Caco-2 (cell line): ENCODE results near the gene LACTBL1. TPM values are rescaled to one million over a fixed set of nuclear protein-coding genes. Genes with fewer than 3 reads are reported as not detected.

ENCODE experiments used
- Bru-seq: library from RNA; stranded (reverse); fragments of 400-500 nt; gene quantifications from one replicate; lab custom pipeline; 2021; lab: Mats Ljungman, UMichigan
- BruChase-seq, 2 experiments: library from RNA; stranded (reverse); fragments of 400-500 nt; gene quantifications; one replicate each; lab custom pipeline; 2021; lab: Mats Ljungman, UMichigan
- BruUV-seq: library from RNA; stranded (reverse); fragments of 400-500 nt; replicated peaks from 2 replicates; lab custom pipeline; 2021; lab: Mats Ljungman, UMichigan
- CTCF ChIA-PET: fragments of 300-600 bp; sonication (Branson Sonifier 250); formaldehyde crosslinking; loops from one replicate; lab custom pipeline; 2022; ENCODE audit warnings: antibody characterized with exemption; lab: Charles Lee
- POLR2A ChIA-PET: fragments of 300-600 bp; sonication (Branson Sonifier 250); formaldehyde crosslinking; loops from one replicate; lab custom pipeline; 2022; ENCODE audit warnings: antibody characterized with exemption; lab: Charles Lee
- DNase-seq, 2 experiments: peaks; one replicate each; pipeline versions ENCODE4 v3.0.0 to v3.0.0-alpha.2; 2020 to 2022
- H3K27me3 ChIP-seq: replicated peaks from 2 replicates; pipeline ENCODE4 v1.6.0; 2011; ENCODE audit warnings: low read length; ENCODE audit not compliant: control insufficient read depth, insufficient read depth
- H3K36me3 ChIP-seq: 2 replicates; pipeline ENCODE4 v1.5.1; 2011; ENCODE audit warnings: low read length; ENCODE audit not compliant: control insufficient read depth, insufficient read depth
- H3K4me1 ChIP-seq: fragments of 250-450 bp; sonication (Bioruptor Pico); 2 replicates; pipeline ENCODE4 v1.5.1; 2020; ENCODE audit warnings: mild to moderate bottlenecking
- H3K4me3 ChIP-seq: 2 replicates; pipeline ENCODE4 v1.5.1; 2011; ENCODE audit warnings: low read depth, mild to moderate bottlenecking, control low read depth, low read length
- H3K9me3 ChIP-seq: fragments of 250-450 bp; sonication (Bioruptor Pico); 2 replicates; pipeline ENCODE4 v1.5.1; 2020; ENCODE audit warnings: mild to moderate bottlenecking, moderate library complexity
- H3K27ac Mint-ChIP-seq: one replicate; pipeline ENCODE4 v1.8.0; 2022; ENCODE audit warnings: mixed read lengths; ENCODE audit not compliant: unreplicated experiment
- H3K27me3 Mint-ChIP-seq: one replicate; pipeline ENCODE4 v1.8.0; 2022; ENCODE audit warnings: mixed read lengths; ENCODE audit not compliant: insufficient read depth, unreplicated experiment
- H3K36me3 Mint-ChIP-seq: one replicate; pipeline ENCODE4 v1.8.0; 2022; ENCODE audit warnings: mild to moderate bottlenecking, mixed read lengths; ENCODE audit not compliant: insufficient read depth, unreplicated experiment
- H3K4me1 Mint-ChIP-seq: one replicate; pipeline ENCODE4 v1.8.0; 2022; ENCODE audit warnings: low read depth, mixed read lengths; ENCODE audit not compliant: unreplicated experiment
- H3K4me3 Mint-ChIP-seq: one replicate; pipeline ENCODE4 v1.8.0; 2022; ENCODE audit warnings: mild to moderate bottlenecking, moderate library complexity, mixed read lengths; ENCODE audit not compliant: unreplicated experiment
- H3K9me3 Mint-ChIP-seq: one replicate; pipeline ENCODE4 v1.8.0; 2022; ENCODE audit warnings: mixed read lengths; ENCODE audit not compliant: unreplicated experiment
- CTCF ChIP-seq, 2 experiments: fragments of 200-600 bp in 1 of 2; IDR thresholded peaks; 1 replicate in 1 of 2; 2 replicates in 1 of 2; pipeline versions ENCODE4 v1.5.1 to v1.8.0; 2011 to 2022; ENCODE audit warnings: antibody characterized with exemption in 1 of 2, control low read depth in 1 of 2, inconsistent platforms in 1 of 2, low read depth in 1 of 2, low read length in 1 of 2, mild to moderate bottlenecking in 1 of 2, moderate library complexity in 1 of 2; ENCODE audit not compliant: insufficient read depth in 1 of 2, severe bottlenecking in 1 of 2, unreplicated experiment in 1 of 2
- intact Hi-C: fragments of 100-400 bp; cut with micrococcal nuclease; formaldehyde crosslinking; loops from one replicate; pipeline ENCODE4 v1.10.0; 2022; ENCODE audit not compliant: unreplicated experiment
- long read RNA-seq: library from polyadenylated mRNA; stranded (forward); transcript quantifications from one replicate; pipeline ENCODE4 v2.0.0, GENCODE V29; 2022
- total RNA-seq: library from RNA; stranded (reverse); gene quantifications from 2 replicates; pipeline ENCODE4 v1.2.3, GENCODE V29; 2022

Gene LACTBL1
- total RNA-seq = not detected in 2 replicates
- not detected for Bru-seq, nascent RNA
- not detected for BruChase-seq, experiment 1, labeled RNA remaining after a 2-hour chase
- not detected for BruChase-seq, experiment 2, labeled RNA remaining after a 6-hour chase
- long read RNA-seq = 0 reads

DNA sequence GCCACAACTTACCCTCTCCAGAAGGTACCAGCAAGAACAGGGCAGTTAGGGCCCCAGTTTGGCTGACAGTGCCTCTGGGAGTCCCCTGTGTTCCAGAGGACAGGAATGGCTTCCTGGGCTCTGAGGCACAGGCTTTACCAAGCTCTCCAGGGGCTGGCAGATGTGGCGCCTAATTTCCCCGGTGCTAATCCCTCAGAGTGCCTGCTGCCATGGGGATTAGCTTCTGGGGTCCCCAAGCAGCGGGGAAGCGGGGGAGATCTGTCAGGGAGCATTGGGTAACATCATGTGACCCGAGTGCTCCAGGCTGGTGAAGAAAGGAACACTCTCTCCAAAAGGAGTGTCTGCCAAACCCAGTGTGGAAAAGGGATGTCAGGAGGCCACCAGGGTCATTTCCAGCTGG lies at the start of gene LACTBL1:
Gene LACTBL1, minus strand, starts transcription at position 107 of the 400 bp plus-strand sequence. CDS start 550 bp downstream, outside the sequence.
- ChIA-PET CTCF (interaction anchor here (0.7 kb wide), 2 partner anchors 212 to 310 kb away, joined by 3 to 4 read pairs; no protein-coding TSS in a partner anchor), POLR2A (no interaction called here)
- TF ChIP-seq CTCF (IDR thresholded peaks at IDR 0.05; ENCODE audit: insufficient read depth in 1 of 2, low read depth in 1 of 2, low read length in 1 of 2, severe bottlenecking in 1 of 2, unreplicated experiment in 1 of 2) = no peak

GRCh38 chr1:23021834-23022233 lies 49.2 kb upstream of the LACTBL1 start:
- ChIA-PET CTCF (no interaction called here), POLR2A (no interaction called here)
- Mint-ChIP-seq H3K27ac (no peak overlapping the region), H3K27me3 (no peaks in the 10 kb centered on the region), H3K9me3 (peaks cover 9% of the 10 kb centered on the region), H3K4me3 (peak overlapping the region; percentile 77), H3K36me3 (peaks cover 18% of the 10 kb centered on the region), H3K4me1 (no peaks in the 10 kb centered on the region)
- Histone ChIP-seq H3K4me3 (no peak overlapping the region), H3K9me3 (peaks cover 8% of the 10 kb centered on the region), H3K27me3 (no peaks in the 10 kb centered on the region), H3K36me3 (no peaks in the 10 kb centered on the region), H3K4me1 (peaks cover 5% of the 10 kb centered on the region)
- intact Hi-C loops = no loop called here
- TF ChIP-seq CTCF (IDR thresholded peaks at IDR 0.05; ENCODE audit: insufficient read depth in 1 of 2, low read depth in 1 of 2, low read length in 1 of 2, severe bottlenecking in 1 of 2, unreplicated experiment in 1 of 2) = no peak
- no TSS peak for BruUV-seq
- no peak for DNase-seq

More for the DNA sequence above, at the start of gene LACTBL1:
- Histone ChIP-seq H3K27me3 (no peaks in the 10 kb centered on the region), H3K9me3 (no peaks in the 10 kb centered on the region), H3K4me1 (no peaks in the 10 kb centered on the region), H3K36me3 (no peaks in the 10 kb centered on the region), H3K4me3 (no peak within 1 kb of the TSS)
- intact Hi-C loops = no loop called here
- no peak within 1 kb of the TSS for H3K4me3 Mint-ChIP-seq
- no peaks in the 10 kb centered on the region for H3K36me3 Mint-ChIP-seq
- BruUV-seq = no TSS peak
- H3K4me1 Mint-ChIP-seq = peaks cover 8% of the 10 kb centered on the region
- peaks cover 12% of the 10 kb centered on the region for H3K27me3 Mint-ChIP-seq
- H3K27ac Mint-ChIP-seq = no peak within 1 kb of the TSS
- no peaks in the 10 kb centered on the region for H3K9me3 Mint-ChIP-seq
- no peak for DNase-seq

- no peak for DNase-seq
- Mint-ChIP-seq H3K4me3 (peak overlapping the region; percentile 77), H3K27me3 (no peaks in the 10 kb centered on the region), H3K9me3 (peaks cover 9% of the 10 kb centered on the region), H3K27ac (peak overlapping the region; percentile 95), H3K36me3 (peaks cover 18% of the 10 kb centered on the region), H3K4me1 (no peaks in the 10 kb centered on the region)
- Histone ChIP-seq H3K9me3 (peaks cover 8% of the 10 kb centered on the region), H3K4me3 (peak overlapping the region; percentile 93), H3K36me3 (no peaks in the 10 kb centered on the region), H3K27me3 (no peaks in the 10 kb centered on the region), H3K4me1 (no peaks in the 10 kb centered on the region)
- intact Hi-C loops = no loop called here
- CTCF ChIA-PET = interaction anchor here (0.7 kb wide), 1 partner anchor 157 kb away, joined by 9 read pairs; no protein-coding TSS in a partner anchor
- no peak for TF ChIP-seq CTCF (IDR thresholded peaks at IDR 0.05; ENCODE audit: insufficient read depth in 1 of 2, low read depth in 1 of 2, low read length in 1 of 2, severe bottlenecking in 1 of 2, unreplicated experiment in 1 of 2)
- POLR2A ChIA-PET = interaction anchor here (0.8 kb wide), 1 partner anchor 323 kb away, joined by 4 read pairs; the partner anchor contains the start of gene HNRNPR
- no TSS peak for BruUV-seq
Measured at GRCh38 chr1:23020706-23021405, 48.2 kb upstream of the LACTBL1 start.
